ENCODE data around the gene TEAD1. TPM values are rescaled to one million over a fixed set of nuclear protein-coding genes. Genes with fewer than 3 reads are reported as not detected.

TEAD1 gene
- total and polyA plus RNA-seq, 7 experiments from 2014 or later = 0.02 to 0.22 (median 0.07) TPM; not detected in 4

GRCh38 chr11:12906501-12906900 lies 232.3 kb downstream of the TEAD1 start:
- DNase-seq (no peak), ATAC-seq (no peak)
- Mint-ChIP-seq H3K4me3 (no peak overlapping the region), H3K27ac (no peak overlapping the region), H3K9me3 (no peaks in the 10 kb centered on the region), H3K36me3 (no peaks in the 10 kb centered on the region), H3K27me3 (peaks cover 0 to 18% (median 9%) of the 10 kb centered on the region in 5 donors), H3K4me1 (peaks cover 0 to 2% (median 0%) of the 10 kb centered on the region in 7 donors)
- POLR2A ChIA-PET = no interaction called here
- no peaks in the 10 kb centered on the region for H3K36me3 ChIP-seq (ENCODE audit: control insufficient read depth in 2 of 3, insufficient read depth in 3 of 3, low read length in 3 of 3)
- CTCF ChIA-PET = interaction anchor here (1.6 kb wide), 1 partner anchor 18 kb away, joined by 5 read pairs; no protein-coding TSS in a partner anchor
- intact Hi-C loops (cut with micrococcal nuclease) = no loop called here
- no peak overlapping the region for H3K4me3 ChIP-seq (ENCODE audit: low read length)
- no peaks in the 10 kb centered on the region for H3K9me3 ChIP-seq (ENCODE audit: control insufficient read depth in 2 of 3, low read length in 3 of 3)
- H3K27ac ChIP-seq (ENCODE audit: low read depth, low read length) = no peak overlapping the region
- H3K27me3 ChIP-seq (ENCODE audit: control insufficient read depth in 2 of 2, insufficient read depth in 2 of 2, low read length in 2 of 2) = no peaks in the 10 kb centered on the region
- no peaks in the 10 kb centered on the region for H3K4me1 ChIP-seq (ENCODE audit: control insufficient read depth in 2 of 2, insufficient read depth in 2 of 2, low read length in 2 of 2)

- no peak overlapping the region for H3K4me3 Mint-ChIP-seq
- DNase-seq (no peak), ATAC-seq (no peak)
- no peaks in the 10 kb centered on the region for H3K9me3 Mint-ChIP-seq
- Histone ChIP-seq H3K9me3 (ENCODE audit: control insufficient read depth in 2 of 3, low read length in 3 of 3) (no peaks in the 10 kb centered on the region), H3K27ac (ENCODE audit: low read depth, low read length) (no peak overlapping the region), H3K4me3 (ENCODE audit: low read length) (no peak overlapping the region), H3K27me3 (ENCODE audit: control insufficient read depth in 2 of 2, insufficient read depth in 2 of 2, low read length in 2 of 2) (no peaks in the 10 kb centered on the region), H3K4me1 (ENCODE audit: control insufficient read depth in 2 of 2, insufficient read depth in 2 of 2, low read length in 2 of 2) (no peaks in the 10 kb centered on the region), H3K36me3 (ENCODE audit: control insufficient read depth in 2 of 3, insufficient read depth in 3 of 3, low read length in 3 of 3) (no peaks in the 10 kb centered on the region)
- H3K4me1 Mint-ChIP-seq = no peaks in the 10 kb centered on the region
- no peaks in the 10 kb centered on the region for H3K36me3 Mint-ChIP-seq
- ChIA-PET POLR2A (no interaction called here), CTCF (no interaction called here)
- intact Hi-C loops (cut with micrococcal nuclease) = no loop called here
- H3K27ac Mint-ChIP-seq = no peak overlapping the region
- peaks cover 9 to 17% (median 13%) of the 10 kb centered on the region in 5 donors for H3K27me3 Mint-ChIP-seq
These were observed 235.7 kb downstream of the TEAD1 start for GRCh38 chr11:12909879-12910278.

- Mint-ChIP-seq H3K27ac (no peak overlapping the region), H3K4me3 (no peak overlapping the region), H3K36me3 (no peaks in the 10 kb centered on the region), H3K9me3 (peaks cover 0 to 2% (median 0%) of the 10 kb centered on the region in 11 donors), H3K27me3 (peaks cover 10 to 31% (median 22%) of the 10 kb centered on the region in 5 donors), H3K4me1 (peaks cover 0 to 2% (median 0%) of the 10 kb centered on the region in 7 donors)
- H3K4me3 ChIP-seq (ENCODE audit: low read length) = no peak overlapping the region
- CTCF ChIA-PET = no interaction called here
- POLR2A ChIA-PET = no interaction called here
- H3K36me3 ChIP-seq (ENCODE audit: control insufficient read depth in 2 of 3, insufficient read depth in 3 of 3, low read length in 3 of 3) = no peaks in the 10 kb centered on the region
- H3K4me1 ChIP-seq (ENCODE audit: control insufficient read depth in 2 of 2, insufficient read depth in 2 of 2, low read length in 2 of 2) = no peaks in the 10 kb centered on the region
- peak; percentile 42 for ATAC-seq
- DNase-seq = no peak
- no peaks in the 10 kb centered on the region for H3K9me3 ChIP-seq (ENCODE audit: control insufficient read depth in 2 of 3, low read length in 3 of 3)
- H3K27me3 ChIP-seq (ENCODE audit: control insufficient read depth in 2 of 2, insufficient read depth in 2 of 2, low read length in 2 of 2) = no peaks in the 10 kb centered on the region
- intact Hi-C loops (cut with micrococcal nuclease) = no loop called here
- no peak overlapping the region for H3K27ac ChIP-seq (ENCODE audit: low read depth, low read length)
These were observed 240.2 kb downstream of the TEAD1 start for GRCh38 chr11:12914400-12914912.

GRCh38 chr11:12915093-12915492 lies 240.9 kb downstream of the TEAD1 start:
- H3K9me3 ChIP-seq (ENCODE audit: control insufficient read depth in 2 of 3, low read length in 3 of 3) = no peaks in the 10 kb centered on the region
- H3K4me1 ChIP-seq (ENCODE audit: control insufficient read depth in 2 of 2, insufficient read depth in 2 of 2, low read length in 2 of 2) = no peaks in the 10 kb centered on the region
- ATAC-seq (no peak), DNase-seq (no peak)
- POLR2A ChIA-PET = no interaction called here
- Mint-ChIP-seq H3K4me3 (no peak overlapping the region), H3K27ac (no peak overlapping the region), H3K4me1 (peaks cover 0 to 2% (median 0%) of the 10 kb centered on the region in 7 donors), H3K27me3 (peaks cover 12 to 31% (median 22%) of the 10 kb centered on the region in 5 donors), H3K9me3 (peaks cover 0 to 2% (median 0%) of the 10 kb centered on the region in 11 donors), H3K36me3 (no peaks in the 10 kb centered on the region)
- no peak overlapping the region for H3K4me3 ChIP-seq (ENCODE audit: low read length)
- H3K36me3 ChIP-seq (ENCODE audit: control insufficient read depth in 2 of 3, insufficient read depth in 3 of 3, low read length in 3 of 3) = no peaks in the 10 kb centered on the region
- CTCF ChIA-PET = no interaction called here
- H3K27ac ChIP-seq (ENCODE audit: low read depth, low read length) = no peak overlapping the region
- intact Hi-C loops (cut with micrococcal nuclease) = no loop called here
- no peaks in the 10 kb centered on the region for H3K27me3 ChIP-seq (ENCODE audit: control insufficient read depth in 2 of 2, insufficient read depth in 2 of 2, low read length in 2 of 2)

- Histone ChIP-seq H3K9me3 (ENCODE audit: control insufficient read depth in 2 of 3, low read length in 3 of 3) (no peaks in the 10 kb centered on the region), H3K4me3 (ENCODE audit: low read length) (no peak overlapping the region), H3K27me3 (ENCODE audit: control insufficient read depth in 2 of 2, insufficient read depth in 2 of 2, low read length in 2 of 2) (no peaks in the 10 kb centered on the region), H3K4me1 (ENCODE audit: control insufficient read depth in 2 of 2, insufficient read depth in 2 of 2, low read length in 2 of 2) (no peaks in the 10 kb centered on the region), H3K27ac (ENCODE audit: low read depth, low read length) (no peak overlapping the region), H3K36me3 (ENCODE audit: control insufficient read depth in 2 of 3, insufficient read depth in 3 of 3, low read length in 3 of 3) (no peaks in the 10 kb centered on the region)
- peaks cover 0 to 2% (median 0%) of the 10 kb centered on the region in 11 donors for H3K9me3 Mint-ChIP-seq
- no peak for ATAC-seq
- ChIA-PET CTCF (no interaction called here), POLR2A (no interaction called here)
- H3K36me3 Mint-ChIP-seq = no peaks in the 10 kb centered on the region
- intact Hi-C loops (cut with micrococcal nuclease) = no loop called here
- no peak for DNase-seq
- H3K27ac Mint-ChIP-seq = no peak overlapping the region
- no peak overlapping the region for H3K4me3 Mint-ChIP-seq
- H3K4me1 Mint-ChIP-seq = peaks cover 0 to 2% (median 0%) of the 10 kb centered on the region in 7 donors
- peaks cover 12 to 24% (median 17%) of the 10 kb centered on the region in 5 donors for H3K27me3 Mint-ChIP-seq
These were observed 243.6 kb downstream of the TEAD1 start for GRCh38 chr11:12917822-12918221.

GRCh38 chr11:12918667-12919066 lies 244.4 kb downstream of the TEAD1 start:
- Mint-ChIP-seq H3K27me3 (peaks cover 12 to 24% (median 17%) of the 10 kb centered on the region in 5 donors), H3K4me1 (peaks cover 0 to 2% (median 0%) of the 10 kb centered on the region in 7 donors), H3K36me3 (no peaks in the 10 kb centered on the region), H3K27ac (no peak overlapping the region), H3K4me3 (no peak overlapping the region), H3K9me3 (peaks cover 0 to 2% (median 0%) of the 10 kb centered on the region in 11 donors)
- CTCF ChIA-PET = no interaction called here
- POLR2A ChIA-PET = no interaction called here
- Histone ChIP-seq H3K36me3 (ENCODE audit: control insufficient read depth in 2 of 3, insufficient read depth in 3 of 3, low read length in 3 of 3) (no peaks in the 10 kb centered on the region), H3K27me3 (ENCODE audit: control insufficient read depth in 2 of 2, insufficient read depth in 2 of 2, low read length in 2 of 2) (no peaks in the 10 kb centered on the region), H3K4me3 (ENCODE audit: low read length) (no peak overlapping the region), H3K4me1 (ENCODE audit: control insufficient read depth in 2 of 2, insufficient read depth in 2 of 2, low read length in 2 of 2) (no peaks in the 10 kb centered on the region), H3K9me3 (ENCODE audit: control insufficient read depth in 2 of 3, low read length in 3 of 3) (no peaks in the 10 kb centered on the region), H3K27ac (ENCODE audit: low read depth, low read length) (no peak overlapping the region)
- ATAC-seq = no peak
- intact Hi-C loops (cut with micrococcal nuclease) = no loop called here
- no peak for DNase-seq

- no peak overlapping the region for H3K4me3 ChIP-seq (ENCODE audit: low read length)
- H3K9me3 Mint-ChIP-seq = no peaks in the 10 kb centered on the region
- H3K4me1 ChIP-seq (ENCODE audit: control insufficient read depth in 2 of 2, insufficient read depth in 2 of 2, low read length in 2 of 2) = no peaks in the 10 kb centered on the region
- POLR2A ChIA-PET = no interaction called here
- H3K4me1 Mint-ChIP-seq = no peaks in the 10 kb centered on the region
- no peak overlapping the region for H3K27ac ChIP-seq (ENCODE audit: low read depth, low read length)
- no peak overlapping the region for H3K27ac Mint-ChIP-seq
- no peaks in the 10 kb centered on the region for H3K36me3 ChIP-seq (ENCODE audit: control insufficient read depth in 2 of 3, insufficient read depth in 3 of 3, low read length in 3 of 3)
- no peak overlapping the region for H3K4me3 Mint-ChIP-seq
- no peaks in the 10 kb centered on the region for H3K36me3 Mint-ChIP-seq
- DNase-seq (no peak), ATAC-seq (no peak)
- intact Hi-C loops (cut with micrococcal nuclease) = no loop called here
- CTCF ChIA-PET = no interaction called here
- H3K27me3 ChIP-seq (ENCODE audit: control insufficient read depth in 2 of 2, insufficient read depth in 2 of 2, low read length in 2 of 2) = no peaks in the 10 kb centered on the region
- peaks cover 0 to 15% (median 0%) of the 10 kb centered on the region in 5 donors for H3K27me3 Mint-ChIP-seq
- H3K9me3 ChIP-seq (ENCODE audit: control insufficient read depth in 2 of 3, low read length in 3 of 3) = no peaks in the 10 kb centered on the region
These were observed 248.2 kb downstream of the TEAD1 start for GRCh38 chr11:12922418-12922817.

All from naive thymus-derived CD4-positive, alpha-beta T cell (primary cell).